ENCODE measurements around the gene TBX1. TPM values are rescaled to one million over a fixed set of nuclear protein-coding genes. Genes with fewer than 3 reads are reported as not detected.

TBX1 gene
- total and polyA plus RNA-seq, 10 of the 15 experiments (the other 5 are each of a cell fraction or from before 2014, with no cell fraction given), result not detected

DNA sequence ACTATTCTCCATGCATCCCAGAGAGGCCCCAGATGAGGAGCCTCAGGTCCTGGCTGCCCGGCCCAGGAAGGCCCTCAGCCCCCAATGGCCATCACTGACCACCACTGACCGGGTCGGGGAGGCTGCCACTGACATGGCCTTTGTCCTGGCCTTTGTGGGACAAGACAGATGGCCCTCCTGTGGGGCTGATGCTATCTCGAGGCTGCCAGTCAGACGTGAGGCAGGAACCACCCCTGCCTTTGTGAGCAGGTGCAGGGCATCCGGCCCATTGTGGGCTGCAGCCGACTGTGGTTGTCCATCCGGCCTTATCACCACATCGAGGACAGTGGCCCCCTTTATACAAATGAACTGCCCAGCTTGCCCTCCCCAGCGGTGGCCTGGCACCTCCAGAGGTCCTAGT, 31.7 kb upstream of the TBX1 start (continued):
- TF ChIP-seq NFYA (IDR thresholded peaks at IDR 0.05; ENCODE audit: borderline replicate concordance, low read depth, low read length) (no peak), KLF5 (IDR thresholded peaks at IDR 0.05; ENCODE audit: partially characterized antibody) (no peak), RFX5 (IDR thresholded peaks at IDR 0.05; ENCODE audit: low read depth, low read length) (no peak), LARP7 (IDR thresholded peaks at IDR 0.05) (no peak)

DNA sequence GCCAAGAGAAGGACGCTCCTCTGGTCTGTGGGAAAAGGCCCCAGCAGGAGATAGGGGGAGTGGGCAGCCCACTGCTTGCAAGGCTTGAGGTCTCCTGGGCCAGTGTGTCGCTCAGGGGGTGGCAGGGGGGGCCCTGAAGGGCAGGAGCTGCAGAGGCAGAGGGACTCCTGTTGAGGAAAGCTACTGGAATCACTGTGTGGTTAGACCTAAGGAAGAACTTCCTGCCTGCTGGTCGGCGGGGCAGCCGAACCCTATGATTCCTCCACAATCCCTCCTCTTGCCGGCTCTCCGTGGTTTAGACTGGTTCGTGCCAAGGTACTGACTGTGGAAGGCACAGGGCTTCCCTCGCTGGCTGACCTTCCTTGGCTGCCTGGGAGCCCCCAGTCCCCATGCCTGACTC, 31.1 kb upstream of the TBX1 start:
- Histone ChIP-seq H2AFZ (ENCODE audit: control insufficient read depth, low read depth, low read length) (no peak overlapping the region), H3K27ac (ENCODE audit: control insufficient read depth, insufficient read depth) (no peak overlapping the region), H3K4me3 (no peak overlapping the region), H3K79me2 (ENCODE audit: control insufficient read depth, insufficient read depth, low read length) (no peaks in the 10 kb centered on the region), H3K27me3 (replicated peaks in 1 of 2; ENCODE audit: control insufficient read depth in 2 of 2, insufficient read depth in 2 of 2, low read length in 1 of 2) (peaks cover 0 to under 1% of the 10 kb centered on the region in 2 experiments; a peak in 1 of 4 replicates), H4K20me1 (ENCODE audit: control insufficient read depth, insufficient read depth) (no peaks in the 10 kb centered on the region), H3K36me3 (ENCODE audit: control insufficient read depth in 2 of 2, insufficient read depth in 2 of 2, low read length in 1 of 2) (no peaks in the 10 kb centered on the region), H3K4me2 (ENCODE audit: control insufficient read depth, insufficient read depth) (no peak overlapping the region), H3K4me1 (ENCODE audit: control insufficient read depth, insufficient read depth, low read length) (no peaks in the 10 kb centered on the region), H3K9ac (ENCODE audit: control insufficient read depth, insufficient read depth, low read length) (no peak overlapping the region), H3K9me3 (replicated peaks; ENCODE audit: control insufficient read depth, insufficient read depth, low read length) (no peaks in the 10 kb centered on the region)
- FAIRE-seq, result no peak
- no peak for TF ChIP-seq CREB1 (IDR thresholded peaks at IDR 0.05; ENCODE audit: low read depth)
- no peak for TF ChIP-seq FOXM1 (IDR thresholded peaks at IDR 0.05; ENCODE audit: low read depth, low read length)
- no peak for TF ChIP-seq GABPA (IDR thresholded peaks at IDR 0.05; ENCODE audit: low read depth)
- TF ChIP-seq ZNF207 (IDR thresholded peaks at IDR 0.05; ENCODE audit: borderline replicate concordance), result no peak
- TF ChIP-seq ZNF622 (IDR thresholded peaks at IDR 0.05), result no peak
- TF ChIP-seq, protein P1, sequence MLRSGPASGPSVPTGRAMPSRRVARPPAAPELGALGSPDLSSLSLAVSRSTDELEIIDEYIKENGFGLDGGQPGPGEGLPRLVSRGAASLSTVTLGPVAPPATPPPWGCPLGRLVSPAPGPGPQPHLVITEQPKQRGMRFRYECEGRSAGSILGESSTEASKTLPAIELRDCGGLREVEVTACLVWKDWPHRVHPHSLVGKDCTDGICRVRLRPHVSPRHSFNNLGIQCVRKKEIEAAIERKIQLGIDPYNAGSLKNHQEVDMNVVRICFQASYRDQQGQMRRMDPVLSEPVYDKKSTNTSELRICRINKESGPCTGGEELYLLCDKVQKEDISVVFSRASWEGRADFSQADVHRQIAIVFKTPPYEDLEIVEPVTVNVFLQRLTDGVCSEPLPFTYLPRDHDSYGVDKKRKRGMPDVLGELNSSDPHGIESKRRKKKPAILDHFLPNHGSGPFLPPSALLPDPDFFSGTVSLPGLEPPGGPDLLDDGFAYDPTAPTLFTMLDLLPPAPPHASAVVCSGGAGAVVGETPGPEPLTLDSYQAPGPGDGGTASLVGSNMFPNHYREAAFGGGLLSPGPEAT (IDR thresholded peaks at IDR 0.05; ENCODE audit: low read depth), result no peak
- no peak for DNase-seq (ENCODE audit: low read depth, low spot score)
- ATAC-seq, result no peak
- in situ Hi-C loops (cut with MboI), result no loop called here
- ChIA-PET CTCF (interaction anchor here (1.2 to 5.7 kb wide), 7 partner anchors 16 to 229 kb away, joined by 3 to 94 read pairs (median 4); no protein-coding TSS in a partner anchor), SMC1A (ENCODE audit: uncharacterized antibody, unreplicated experiment) (interaction anchor here (1.0 to 2.6 kb wide), 5 partner anchors 44 to 224 kb away, joined by 3 to 28 read pairs (median 5); no protein-coding TSS in a partner anchor), RAD21 (ENCODE audit: unreplicated experiment) (interaction anchor here (1.0 to 3.2 kb wide), 8 partner anchors 27 to 221 kb away, joined by 3 to 70 read pairs (median 6); no protein-coding TSS in a partner anchor), POLR2A (no interaction called here)
- no TSS peak for BruUV-seq (replicated peaks)
- intact Hi-C loops (cut with micrococcal nuclease; ENCODE audit: unreplicated experiment), result no loop called here
- WGBS (ENCODE audit: insufficient coverage, insufficient replicate concordance, low lambda C conversion rate, missing lambda C conversion rate), result 35% methylated on average over 9 of the region's 9 CpGs
